Esophagus muscularis mucosa (tissue), 4 donors: ENCODE results near the gene EMP2. TPM values are rescaled to one million over a fixed set of nuclear protein-coding genes. Genes with fewer than 3 reads are reported as not detected.

Experiments used
- DNase-seq: peaks from one replicate; pipeline ENCODE4 v3.0.0-alpha.2; 2017; ENCODE audit errors: extremely low spot score
- H3K27ac ChIP-seq, 4 donors: fragments of 200-600 bp; sonication (generic); replicated peaks in 1 of 4; 1 replicate in 3 of 4; 2 replicates in 1 of 4; pipeline ENCODE4 v1.5.1; 2016 to 2019; ENCODE audit warnings: mild to moderate bottlenecking in 1 of 4
- H3K27me3 ChIP-seq, 4 donors: fragments of 200-600 bp; sonication (generic); one replicate each; pipeline versions ENCODE4 v1.5.1 to v1.6.0; 2016 to 2019
- H3K36me3 ChIP-seq, 4 donors: fragments of 200-600 bp; sonication (generic); one replicate each; pipeline ENCODE4 v1.5.1; 2016 to 2019
- H3K4me1 ChIP-seq, 4 donors: fragments of 200-600 bp; sonication (generic); one replicate each; pipeline ENCODE4 v1.5.1; 2016 to 2019
- H3K4me3 ChIP-seq, 4 donors: fragments of 200-600 bp; sonication (generic); 1 replicate in 2 of 4; 2 replicates in 2 of 4; pipeline ENCODE4 v1.5.1; 2016 to 2019; ENCODE audit warnings: mild to moderate bottlenecking in 4 of 4, moderate library complexity in 1 of 4
- H3K9me3 ChIP-seq, 4 donors: fragments of 200-600 bp; sonication (generic); 1 replicate in 3 of 4; 2 replicates in 1 of 4; pipeline ENCODE4 v1.5.1; 2016 to 2019
- EP300 ChIP-seq: sonication (generic); formaldehyde crosslinking; IDR thresholded peaks from one replicate; pipeline ENCODE4 v1.6.1; 2017; ENCODE audit warnings: antibody characterized with exemption
- POLR2A ChIP-seq: fragments of 450-650 bp; IDR thresholded peaks from one replicate; pipeline ENCODE4 v1.6.1; 2017; ENCODE audit warnings: antibody characterized with exemption, moderate library complexity, mild to moderate bottlenecking, low read depth
- POLR2AphosphoS5 ChIP-seq, 2 donors: sonication (generic); formaldehyde crosslinking; IDR thresholded peaks; one replicate each; pipeline ENCODE4 v1.6.1; 2017; ENCODE audit warnings: antibody characterized with exemption in 2 of 2
- WGBS: methylation state at CpG from one replicate; pipeline ENCODE4 v1.1.5; 2018; 5-methylcytosine and 5-hydroxymethylcytosine counted together
- intact Hi-C: fragments of 100-400 bp; cut with DNase I; formaldehyde crosslinking; loops from one replicate; pipeline ENCODE4 v1.15.1; 2023
- total RNA-seq, 4 donors: library from RNA; depleted of rRNA; stranded (reverse); fragments of >200 nt; gene quantifications; one replicate each; pipeline versions ENCODE4 v1.1.0 to v1.2.1, GENCODE V29; 2016
- TF ChIP-seq, protein P1 (sequence below), 3 experiments: fragments of 200-600 bp in 2 of 3; fragments of 450-650 bp in 1 of 3; sonication (generic) in 2 of 3; IDR thresholded peaks; one replicate each; pipeline ENCODE4 v1.5.1; 2017 to 2019; ENCODE audit warnings: antibody characterized with exemption in 3 of 3, mild to moderate bottlenecking in 2 of 3, moderate library complexity in 1 of 3

The EMP2 gene
- total RNA-seq, 4 donors from 2014 or later, result 44.1 to 87.1 (median 57.3) TPM

DNA sequence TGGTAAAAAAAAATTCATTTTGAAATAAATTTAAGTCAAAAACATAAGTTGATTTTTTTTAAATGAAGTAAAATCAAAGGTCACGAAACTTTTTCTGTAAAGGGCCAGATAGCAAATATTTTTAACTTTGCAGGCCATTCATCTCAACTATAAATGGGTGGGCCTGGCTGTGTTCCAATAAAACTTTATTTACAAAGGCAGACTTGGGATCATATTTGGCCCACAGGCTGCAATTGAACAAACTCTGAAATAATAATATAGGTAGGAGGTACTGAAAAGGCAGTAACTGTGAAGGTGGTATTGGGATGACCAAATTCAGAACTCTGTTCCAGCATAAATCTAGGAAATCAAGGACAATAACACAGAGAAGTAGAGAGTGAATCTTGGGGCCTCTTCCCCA is 12.2 kb upstream of the EMP2 start:
- no peak overlapping the region for H3K4me3 ChIP-seq
- intact Hi-C loops, result no loop called here
- peaks cover 0 to under 1% (median 0%) of the 10 kb centered on the region in 4 donors for H3K4me1 ChIP-seq
- 79% methylated on average over 1 of the region's 1 CpG for WGBS
- no peak overlapping the region for H3K27ac ChIP-seq
- DNase-seq, result no peak
- peaks cover 0 to 13% (median 0%) of the 10 kb centered on the region in 4 donors for H3K27me3 ChIP-seq
- H3K9me3 ChIP-seq, result no peaks in the 10 kb centered on the region
- TF ChIP-seq POLR2A, result no peak
- no peak for TF ChIP-seq POLR2AphosphoS5 (IDR thresholded peaks at IDR 0.05)
- TF ChIP-seq, protein P1, sequence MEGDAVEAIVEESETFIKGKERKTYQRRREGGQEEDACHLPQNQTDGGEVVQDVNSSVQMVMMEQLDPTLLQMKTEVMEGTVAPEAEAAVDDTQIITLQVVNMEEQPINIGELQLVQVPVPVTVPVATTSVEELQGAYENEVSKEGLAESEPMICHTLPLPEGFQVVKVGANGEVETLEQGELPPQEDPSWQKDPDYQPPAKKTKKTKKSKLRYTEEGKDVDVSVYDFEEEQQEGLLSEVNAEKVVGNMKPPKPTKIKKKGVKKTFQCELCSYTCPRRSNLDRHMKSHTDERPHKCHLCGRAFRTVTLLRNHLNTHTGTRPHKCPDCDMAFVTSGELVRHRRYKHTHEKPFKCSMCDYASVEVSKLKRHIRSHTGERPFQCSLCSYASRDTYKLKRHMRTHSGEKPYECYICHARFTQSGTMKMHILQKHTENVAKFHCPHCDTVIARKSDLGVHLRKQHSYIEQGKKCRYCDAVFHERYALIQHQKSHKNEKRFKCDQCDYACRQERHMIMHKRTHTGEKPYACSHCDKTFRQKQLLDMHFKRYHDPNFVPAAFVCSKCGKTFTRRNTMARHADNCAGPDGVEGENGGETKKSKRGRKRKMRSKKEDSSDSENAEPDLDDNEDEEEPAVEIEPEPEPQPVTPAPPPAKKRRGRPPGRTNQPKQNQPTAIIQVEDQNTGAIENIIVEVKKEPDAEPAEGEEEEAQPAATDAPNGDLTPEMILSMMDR (IDR thresholded peaks at IDR 0.05), result no peak
- TF ChIP-seq EP300, result no peak
- no peaks in the 10 kb centered on the region for H3K36me3 ChIP-seq

DNA sequence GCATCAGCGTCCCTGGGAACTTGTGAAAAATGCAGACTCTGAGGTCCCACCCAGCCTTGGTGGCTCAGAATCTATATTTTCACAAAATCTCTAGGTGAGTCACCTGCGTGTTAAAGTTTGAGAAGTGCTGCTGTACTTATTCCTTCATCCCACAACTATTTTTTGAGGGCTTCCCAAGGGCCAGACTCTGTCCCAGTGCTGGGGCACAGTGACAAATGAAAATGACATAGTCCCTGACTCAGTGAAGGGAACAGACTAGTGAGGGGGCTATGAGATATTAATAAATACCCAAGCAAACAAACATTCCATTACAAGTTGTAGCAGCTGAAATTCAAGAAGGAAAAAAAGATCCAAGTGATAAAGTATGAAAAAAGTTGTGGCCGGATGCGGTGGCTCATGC is 9.9 kb upstream of the EMP2 start:
- Histone ChIP-seq H3K36me3 (no peaks in the 10 kb centered on the region), H3K27ac (no peak overlapping the region), H3K9me3 (no peaks in the 10 kb centered on the region), H3K4me3 (no peak overlapping the region), H3K27me3 (peaks cover 0 to 18% (median 0%) of the 10 kb centered on the region in 4 donors), H3K4me1 (no peaks in the 10 kb centered on the region)
- TF ChIP-seq POLR2AphosphoS5 (IDR thresholded peaks at IDR 0.05) (no peak), EP300 (no peak), POLR2A (no peak)
- TF ChIP-seq, protein P1 (IDR thresholded peaks at IDR 0.05), result no peak
- intact Hi-C loops, result no loop called here
- WGBS, result 90% methylated on average over 4 of the region's 4 CpGs
- DNase-seq, result no peak

DNA sequence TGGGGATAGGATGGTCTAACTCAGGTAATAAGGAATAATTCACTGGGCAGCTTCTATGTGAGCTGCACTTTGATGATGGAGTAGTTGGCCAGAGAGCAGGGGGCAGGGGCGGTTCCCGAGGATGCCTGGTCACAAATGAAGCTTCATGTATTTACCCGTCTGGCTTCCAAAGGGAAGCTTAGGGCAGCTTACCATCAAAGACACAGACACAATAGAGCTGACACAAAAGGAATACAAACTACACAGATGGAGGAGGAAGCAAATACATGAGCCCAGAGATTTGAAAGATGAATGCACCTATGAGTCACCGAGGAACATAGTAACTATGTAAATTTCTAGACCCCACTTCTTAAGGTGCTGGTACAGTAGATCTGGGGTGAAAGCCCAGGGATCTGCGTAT is 8.7 kb upstream of the EMP2 start:
- intact Hi-C loops, result no loop called here
- no peak for DNase-seq
- H3K36me3 ChIP-seq, result no peaks in the 10 kb centered on the region
- no peak overlapping the region for H3K27ac ChIP-seq
- TF ChIP-seq, protein P1 (IDR thresholded peaks at IDR 0.05), result no peak
- TF ChIP-seq POLR2A (no peak), POLR2AphosphoS5 (IDR thresholded peaks at IDR 0.05) (no peak), EP300 (no peak)
- peaks cover 0 to 18% (median 0%) of the 10 kb centered on the region in 4 donors for H3K27me3 ChIP-seq
- H3K9me3 ChIP-seq, result no peaks in the 10 kb centered on the region
- 74% methylated on average over 5 of the region's 5 CpGs for WGBS
- H3K4me3 ChIP-seq, result no peak overlapping the region
- no peaks in the 10 kb centered on the region for H3K4me1 ChIP-seq

DNA sequence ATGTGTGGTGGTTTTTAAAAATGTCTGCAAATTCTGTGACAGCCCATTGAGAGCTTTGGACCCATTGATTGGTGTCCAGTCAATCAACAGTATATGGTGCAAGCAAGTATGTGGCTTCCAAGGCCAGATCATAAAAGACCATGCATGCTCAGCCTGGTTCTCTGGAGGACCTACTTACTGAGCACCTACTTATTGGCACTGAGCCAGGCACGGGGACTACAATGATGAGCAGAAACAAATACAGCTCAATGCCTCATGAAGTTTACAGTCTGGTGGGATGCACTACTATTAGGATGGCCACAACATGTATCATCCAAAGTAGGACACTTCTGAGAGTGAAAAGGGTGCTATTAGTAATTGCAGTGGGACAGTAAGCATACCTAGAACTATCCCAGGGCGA is 7.2 kb upstream of the EMP2 start:
- peaks cover 0 to 18% (median 0%) of the 10 kb centered on the region in 4 donors for H3K27me3 ChIP-seq
- no peak overlapping the region for H3K4me3 ChIP-seq
- intact Hi-C loops, result no loop called here
- TF ChIP-seq, protein P1 (IDR thresholded peaks at IDR 0.05), result no peak
- no peak for TF ChIP-seq POLR2A
- TF ChIP-seq EP300, result no peak
- no peak for TF ChIP-seq POLR2AphosphoS5 (IDR thresholded peaks at IDR 0.05)
- no peaks in the 10 kb centered on the region for H3K9me3 ChIP-seq
- DNase-seq, result no peak
- no peaks in the 10 kb centered on the region for H3K36me3 ChIP-seq
- no peaks in the 10 kb centered on the region for H3K4me1 ChIP-seq
- 68% methylated on average over 2 of the region's 2 CpGs for WGBS
- no peak overlapping the region for H3K27ac ChIP-seq

DNA sequence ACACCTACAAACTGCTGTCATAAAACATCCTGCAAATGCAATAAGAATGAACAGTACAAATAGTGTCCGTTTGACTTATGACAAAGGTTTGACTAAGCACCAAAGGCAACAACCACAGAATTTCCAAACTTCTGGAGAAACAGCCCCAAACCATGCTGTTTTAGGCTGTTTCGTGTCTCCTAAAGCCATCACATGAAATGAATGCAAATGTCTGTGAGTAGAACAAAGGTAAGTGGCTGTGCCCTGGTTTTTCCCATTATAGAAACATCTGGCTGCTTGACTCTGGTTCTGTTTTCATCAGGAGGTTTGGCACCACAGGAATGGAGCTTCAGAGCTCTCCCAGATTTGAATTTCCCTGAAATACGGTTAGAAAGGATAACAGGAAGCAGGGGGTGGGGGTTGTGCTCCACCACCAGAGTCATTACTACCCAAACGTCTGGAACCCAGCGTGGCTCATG is 4.6 kb upstream of the EMP2 start:
- no peak for TF ChIP-seq POLR2AphosphoS5 (IDR thresholded peaks at IDR 0.05)
- no peak for TF ChIP-seq POLR2A
- TF ChIP-seq, protein P1 (IDR thresholded peaks at IDR 0.05), result no peak
- no peak for TF ChIP-seq EP300
- no peak overlapping the region for H3K27ac ChIP-seq
- peaks cover 0 to 18% (median 0%) of the 10 kb centered on the region in 4 donors for H3K27me3 ChIP-seq
- H3K9me3 ChIP-seq, result no peaks in the 10 kb centered on the region
- H3K36me3 ChIP-seq, result no peaks in the 10 kb centered on the region
- H3K4me3 ChIP-seq, result no peak overlapping the region
- intact Hi-C loops, result no loop called here
- 74% methylated on average over 5 of the region's 5 CpGs for WGBS
- peaks cover 6 to 18% (median 12%) of the 10 kb centered on the region in 4 donors for H3K4me1 ChIP-seq
- DNase-seq, result no peak
